Measurements from ENCODE around the gene FAM3C.

DNA sequence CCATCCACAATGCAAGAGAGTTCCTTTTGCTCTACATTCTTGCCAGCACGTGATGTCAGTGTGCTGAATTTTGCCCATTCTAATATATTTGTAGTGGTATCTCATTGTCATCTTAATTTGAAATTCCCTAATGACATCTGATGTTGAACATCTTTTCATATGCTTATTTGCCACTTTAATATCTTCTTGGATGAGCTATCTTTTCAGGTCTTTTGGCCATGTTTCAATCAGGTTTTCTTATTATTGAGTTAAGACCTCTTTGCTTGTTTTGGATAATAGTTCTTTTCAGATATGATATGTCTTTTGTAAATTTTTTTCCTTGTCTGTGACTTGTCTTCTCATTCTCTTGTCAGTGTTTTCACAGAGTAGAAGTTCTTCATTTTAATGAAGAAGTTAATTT lies 20.4 kb upstream of the FAM3C start:
- no peak for TF ChIP-seq EZH2 (IDR thresholded peaks at IDR 0.05; ENCODE audit: low read length, missing control alignments)
- TF ChIP-seq, protein P1, sequence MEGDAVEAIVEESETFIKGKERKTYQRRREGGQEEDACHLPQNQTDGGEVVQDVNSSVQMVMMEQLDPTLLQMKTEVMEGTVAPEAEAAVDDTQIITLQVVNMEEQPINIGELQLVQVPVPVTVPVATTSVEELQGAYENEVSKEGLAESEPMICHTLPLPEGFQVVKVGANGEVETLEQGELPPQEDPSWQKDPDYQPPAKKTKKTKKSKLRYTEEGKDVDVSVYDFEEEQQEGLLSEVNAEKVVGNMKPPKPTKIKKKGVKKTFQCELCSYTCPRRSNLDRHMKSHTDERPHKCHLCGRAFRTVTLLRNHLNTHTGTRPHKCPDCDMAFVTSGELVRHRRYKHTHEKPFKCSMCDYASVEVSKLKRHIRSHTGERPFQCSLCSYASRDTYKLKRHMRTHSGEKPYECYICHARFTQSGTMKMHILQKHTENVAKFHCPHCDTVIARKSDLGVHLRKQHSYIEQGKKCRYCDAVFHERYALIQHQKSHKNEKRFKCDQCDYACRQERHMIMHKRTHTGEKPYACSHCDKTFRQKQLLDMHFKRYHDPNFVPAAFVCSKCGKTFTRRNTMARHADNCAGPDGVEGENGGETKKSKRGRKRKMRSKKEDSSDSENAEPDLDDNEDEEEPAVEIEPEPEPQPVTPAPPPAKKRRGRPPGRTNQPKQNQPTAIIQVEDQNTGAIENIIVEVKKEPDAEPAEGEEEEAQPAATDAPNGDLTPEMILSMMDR (conservative IDR thresholded peaks at IDR 0.05 in 1 of 2, IDR thresholded peaks at IDR 0.05 in 1 of 2; ENCODE audit: low read depth in 1 of 2, low read length in 2 of 2): no peak
